T47D (cell line): ENCODE data around the gene RAB3GAP1.

Experiments
- DNase-seq, 2 experiments: peaks; one replicate each; pipeline versions ENCODE4 v3.0.0 to v3.0.0-alpha.2; 2011 to 2012; ENCODE audit warnings: low read depth in 1 of 2, low spot score in 1 of 2
- JUND ChIP-seq: IDR thresholded peaks from 2 replicates; pipeline ENCODE4 v1.6.1; 2012; ENCODE audit warnings: low read depth
- in situ Hi-C: cut with HindIII; loops from 2 replicates; pipeline ENCODE4 v1.10.0; 2016; ENCODE audit warnings: low sequenced_read_pairs, low pct_unique_long_range_greater_than_20kb

The RAB3GAP1 gene

DNA sequence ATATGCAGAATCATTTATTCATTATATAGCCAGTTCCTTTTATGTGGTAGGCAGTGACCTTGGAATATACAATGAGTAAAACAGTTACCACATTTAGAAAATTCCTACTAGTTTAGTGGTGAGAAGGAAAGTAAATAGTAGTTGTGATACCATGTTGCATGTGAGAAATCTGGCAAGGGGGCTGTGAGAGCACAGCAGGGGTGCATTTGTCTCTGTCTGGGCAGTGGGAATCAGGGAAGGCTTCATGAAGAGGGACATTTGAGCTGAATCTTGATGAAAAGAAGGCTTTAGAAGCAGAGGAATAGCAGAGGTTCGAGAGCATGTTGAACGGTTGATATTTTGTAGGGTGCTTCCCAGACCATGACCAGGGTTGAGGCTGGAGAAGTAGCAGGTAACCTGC, 78.7 kb downstream of the RAB3GAP1 start:
- in situ Hi-C loops: no loop called here
- no peak for TF ChIP-seq JUND

GRCh38 chr2:135132314-135132713, 80.2 kb downstream of the RAB3GAP1 start:
- in situ Hi-C loops: no loop called here
- no peak for DNase-seq
- TF ChIP-seq JUND: no peak

More for the DNA sequence above, 78.7 kb downstream of the RAB3GAP1 start:
- no peak for DNase-seq

- no peak for TF ChIP-seq JUND
- no peak for DNase-seq
- in situ Hi-C loops: no loop called here
These were observed 88.5 kb downstream of the RAB3GAP1 start for GRCh38 chr2:135140606-135141005.

DNA sequence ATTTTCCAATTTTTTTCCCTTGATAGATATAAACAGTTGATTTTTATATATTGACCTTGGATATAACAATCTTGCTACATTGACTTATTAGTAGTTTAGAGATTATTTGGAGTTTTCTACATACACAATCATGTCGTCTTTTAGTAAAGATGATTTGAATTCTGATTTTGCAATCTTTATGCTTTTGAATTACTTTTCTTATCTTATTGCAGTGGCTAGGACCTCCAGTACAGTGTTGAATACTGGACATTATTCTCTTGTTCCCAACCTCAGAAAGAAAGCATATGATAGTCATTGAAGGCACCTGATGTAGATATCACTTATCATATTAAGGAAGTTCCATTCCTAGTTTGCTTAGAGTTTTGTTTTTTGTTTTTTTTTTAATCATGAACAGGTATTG, 90.2 kb downstream of the RAB3GAP1 start:
- in situ Hi-C loops: no loop called here
- TF ChIP-seq JUND: no peak
- no peak for DNase-seq

DNA sequence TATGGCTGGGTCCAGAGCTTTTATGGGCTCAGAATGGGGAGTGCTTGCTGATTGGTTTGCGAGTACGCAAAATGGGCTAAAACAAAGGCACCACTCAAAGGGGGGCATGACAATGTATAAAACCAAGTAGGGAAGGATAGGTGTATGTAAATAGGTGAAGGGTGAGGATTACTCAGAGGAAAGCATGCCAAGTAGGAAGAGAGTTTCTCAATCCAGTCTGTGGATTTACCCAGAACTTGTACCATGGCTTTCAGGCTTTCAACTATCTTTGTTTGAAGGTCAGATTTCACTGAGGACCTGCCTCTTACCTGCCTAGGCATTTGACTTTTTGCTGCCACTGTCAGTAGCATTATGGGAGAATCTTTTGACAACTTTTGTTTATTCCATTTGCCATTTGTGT, 92.3 kb downstream of the RAB3GAP1 start:
- in situ Hi-C loops: no loop called here
- DNase-seq: no peak
- no peak for TF ChIP-seq JUND

- in situ Hi-C loops: no loop called here
These were observed 97.2 kb downstream of the RAB3GAP1 start for GRCh38 chr2:135149251-135149650.

GRCh38 chr2:135150725-135151124, 98.6 kb downstream of the RAB3GAP1 start:
- in situ Hi-C loops: no loop called here
- DNase-seq: peak in 1 of 2 experiments; percentile 8
- TF ChIP-seq JUND: no peak

More at GRCh38 chr2:135149251-135149650, 97.2 kb downstream of the RAB3GAP1 start:
- no peak for DNase-seq
- no peak for TF ChIP-seq JUND

GRCh38 chr2:135151615-135152014, 99.5 kb downstream of the RAB3GAP1 start:
- in situ Hi-C loops: no loop called here
- no peak for TF ChIP-seq JUND
- peak in 1 of 2 experiments; percentile 46 for DNase-seq

GRCh38 chr2:135152361-135152760, 100.3 kb downstream of the RAB3GAP1 start:
- in situ Hi-C loops: no loop called here
- TF ChIP-seq JUND: no peak
- no peak for DNase-seq

- no peak for DNase-seq
- in situ Hi-C loops: no loop called here
- TF ChIP-seq JUND: no peak
These were observed 102.9 kb downstream of the RAB3GAP1 start for GRCh38 chr2:135154962-135155361.

GRCh38 chr2:135157856-135158255, 105.8 kb downstream of the RAB3GAP1 start:
- no peak for DNase-seq
- no peak for TF ChIP-seq JUND
- in situ Hi-C loops: no loop called here

- in situ Hi-C loops: no loop called here
These were observed 107.1 kb downstream of the RAB3GAP1 start for GRCh38 chr2:135159191-135159590.

DNA sequence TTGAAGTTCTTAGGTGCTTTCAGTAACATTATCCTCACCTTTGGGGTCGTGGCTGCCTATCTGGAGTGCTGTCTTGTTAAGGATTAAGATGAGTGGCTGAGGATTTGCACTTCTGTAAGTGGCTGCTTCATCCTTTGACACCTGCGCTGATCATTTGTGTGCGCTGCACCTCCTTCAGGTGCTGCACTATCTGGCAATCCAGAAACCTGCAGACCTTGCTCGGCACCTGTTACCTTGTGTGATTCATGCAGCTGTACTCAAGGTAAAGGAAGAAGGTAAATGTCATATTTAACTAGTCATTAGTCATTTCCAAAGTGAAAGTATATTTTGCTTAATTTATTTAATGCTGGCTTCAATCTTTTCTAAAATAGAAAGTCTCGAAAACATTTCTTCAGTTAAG, 110.3 kb downstream of the RAB3GAP1 start:
- no peak for TF ChIP-seq JUND
- in situ Hi-C loops: no loop called here
- DNase-seq: peak in 1 of 2 experiments; percentile 24

More at GRCh38 chr2:135159191-135159590, 107.1 kb downstream of the RAB3GAP1 start:
- TF ChIP-seq JUND: no peak
- DNase-seq: no peak

DNA sequence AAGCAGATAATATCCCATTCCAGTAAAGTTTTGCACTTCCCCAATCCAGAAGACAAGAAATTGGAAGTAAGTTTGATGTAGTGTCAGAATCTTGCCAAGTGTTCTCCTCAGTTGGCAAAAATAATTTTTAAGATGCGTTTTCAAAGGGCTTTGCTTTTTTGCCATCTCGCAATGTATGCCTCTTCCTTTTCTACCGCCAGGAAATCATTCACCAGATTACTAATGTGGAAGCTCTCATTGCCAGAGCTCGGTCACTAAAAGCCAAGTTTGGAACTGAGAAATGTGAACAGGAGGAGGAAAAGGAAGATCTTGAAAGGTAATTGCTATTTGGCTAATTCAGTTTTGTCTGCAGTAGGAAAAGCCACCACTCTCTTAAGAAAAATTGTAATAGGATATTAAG, 110.7 kb downstream of the RAB3GAP1 start:
- no peak for DNase-seq
- no peak for TF ChIP-seq JUND
- in situ Hi-C loops: no loop called here

DNA sequence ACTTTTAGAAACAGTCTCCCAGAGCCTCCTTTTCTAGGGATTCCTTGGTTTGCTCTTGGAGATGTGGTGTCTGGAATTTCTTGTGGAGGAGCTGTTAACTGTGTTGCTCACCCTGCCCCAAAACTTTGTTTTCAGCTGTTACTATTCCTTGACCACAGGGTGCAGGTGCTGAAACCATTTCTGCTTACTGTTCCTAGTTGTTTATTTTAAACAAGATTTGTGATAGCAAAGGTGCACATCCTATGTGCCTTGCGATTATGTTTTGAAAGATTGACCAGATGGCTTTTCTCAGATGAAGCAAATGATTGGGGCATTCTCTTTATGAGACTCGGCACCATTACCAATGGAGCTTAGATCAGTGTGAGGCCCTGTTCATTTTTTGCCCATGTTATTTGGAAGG, 111.2 kb downstream of the RAB3GAP1 start:
- TF ChIP-seq JUND: no peak
- DNase-seq: peak in 1 of 2 experiments; percentile 33
- in situ Hi-C loops: no loop called here
